Hepatocyte (in vitro differentiated cells): ENCODE measurements around the gene GAS2. TPM values are rescaled to one million over a fixed set of nuclear protein-coding genes. Genes with fewer than 3 reads are reported as not detected.

Experiments
- DNase-seq: peaks from one replicate; pipeline ENCODE4 v3.0.0-alpha.2; 2016; ENCODE audit warnings: low spot score
- H2AFZ ChIP-seq: fragments of 200-600 bp; sonication (generic); 2 replicates; pipeline ENCODE4 v1.6.0; 2016; ENCODE audit warnings: antibody characterized with exemption, mild to moderate bottlenecking
- H3K27ac ChIP-seq: fragments of 200-600 bp; sonication (generic); 2 replicates; pipeline ENCODE4 v1.5.1; 2016; ENCODE audit warnings: mild to moderate bottlenecking
- H3K27me3 ChIP-seq: fragments of 200-600 bp; sonication (generic); 2 replicates; pipeline ENCODE4 v1.6.1; 2016
- H3K36me3 ChIP-seq: fragments of 200-600 bp; sonication (generic); replicated peaks from 2 replicates; pipeline ENCODE4 v1.5.1; 2016; ENCODE audit warnings: low read depth; ENCODE audit not compliant: insufficient read depth
- H3K4me1 ChIP-seq: fragments of 200-600 bp; sonication (generic); 2 replicates; pipeline ENCODE4 v1.5.1; 2016; ENCODE audit warnings: mild to moderate bottlenecking, moderate library complexity; ENCODE audit not compliant: insufficient read depth
- H3K4me2 ChIP-seq: fragments of 200-600 bp; sonication (generic); 2 replicates; pipeline ENCODE4 v1.6.0; 2016
- H3K4me3 ChIP-seq: fragments of 200-600 bp; sonication (generic); 2 replicates; pipeline ENCODE4 v1.5.1; 2016; ENCODE audit warnings: mild to moderate bottlenecking
- H3K79me2 ChIP-seq: fragments of 200-600 bp; sonication (generic); 2 replicates; pipeline ENCODE4 v1.6.0; 2017; ENCODE audit warnings: mild to moderate bottlenecking
- H3K9me2 ChIP-seq: fragments of 200-600 bp; sonication (generic); replicated peaks from 2 replicates; pipeline ENCODE4 v1.6.0; 2017; ENCODE audit warnings: mild to moderate bottlenecking; ENCODE audit not compliant: insufficient read depth
- H3K9me3 ChIP-seq: fragments of 200-600 bp; sonication (generic); 2 replicates; pipeline ENCODE4 v1.5.1; 2016; ENCODE audit warnings: low read depth, mild to moderate bottlenecking
- H4K20me1 ChIP-seq: fragments of 200-600 bp; sonication (generic); 2 replicates; pipeline ENCODE4 v1.6.0; 2016; ENCODE audit warnings: mild to moderate bottlenecking; ENCODE audit not compliant: insufficient read depth, poor library complexity, severe bottlenecking
- EZH2 ChIP-seq: fragments of 200-600 bp; sonication (generic); IDR thresholded peaks from 2 replicates; pipeline ENCODE4 v1.6.1; 2016; ENCODE audit warnings: antibody characterized with exemption, mild to moderate bottlenecking, borderline replicate concordance
- EZH2phosphoT487 ChIP-seq: fragments of 200-600 bp; sonication (generic); IDR thresholded peaks from one replicate; pipeline ENCODE4 v1.6.1; 2018; ENCODE audit warnings: antibody characterized with exemption, mild to moderate bottlenecking, low read depth, moderate library complexity; ENCODE audit not compliant: unreplicated experiment, severe bottlenecking
- WGBS: methylation state at CpG from one replicate; pipeline ENCODE4 v1.1.6; 2016; ENCODE audit warnings: low lambda C conversion rate; ENCODE audit errors: missing lambda C conversion rate; 5-methylcytosine and 5-hydroxymethylcytosine counted together
- polyA plus RNA-seq: library from polyadenylated mRNA; unstranded; fragments of >200 nt; fragmentation: Nextera tagmentation; extraction: Ambion mirVana; gene quantifications from 2 replicates; pipeline ENCODE4 v1.2.1, GENCODE V29; 2016
- total RNA-seq: library from RNA; depleted of rRNA; stranded (reverse); fragments of >200 nt; gene quantifications from 2 replicates; pipeline ENCODE4 v1.2.3, GENCODE V29; 2014
- TF ChIP-seq, protein P1 (sequence below): fragments of 200-600 bp; sonication (generic); IDR thresholded peaks from 2 replicates; pipeline ENCODE4 v1.5.1; 2016; ENCODE audit warnings: antibody characterized with exemption, mild to moderate bottlenecking; ENCODE audit not compliant: poor library complexity

The GAS2 gene
- total and polyA plus RNA-seq, 2 experiments from 2014 or later = 13.3 to 37.0 TPM

DNA sequence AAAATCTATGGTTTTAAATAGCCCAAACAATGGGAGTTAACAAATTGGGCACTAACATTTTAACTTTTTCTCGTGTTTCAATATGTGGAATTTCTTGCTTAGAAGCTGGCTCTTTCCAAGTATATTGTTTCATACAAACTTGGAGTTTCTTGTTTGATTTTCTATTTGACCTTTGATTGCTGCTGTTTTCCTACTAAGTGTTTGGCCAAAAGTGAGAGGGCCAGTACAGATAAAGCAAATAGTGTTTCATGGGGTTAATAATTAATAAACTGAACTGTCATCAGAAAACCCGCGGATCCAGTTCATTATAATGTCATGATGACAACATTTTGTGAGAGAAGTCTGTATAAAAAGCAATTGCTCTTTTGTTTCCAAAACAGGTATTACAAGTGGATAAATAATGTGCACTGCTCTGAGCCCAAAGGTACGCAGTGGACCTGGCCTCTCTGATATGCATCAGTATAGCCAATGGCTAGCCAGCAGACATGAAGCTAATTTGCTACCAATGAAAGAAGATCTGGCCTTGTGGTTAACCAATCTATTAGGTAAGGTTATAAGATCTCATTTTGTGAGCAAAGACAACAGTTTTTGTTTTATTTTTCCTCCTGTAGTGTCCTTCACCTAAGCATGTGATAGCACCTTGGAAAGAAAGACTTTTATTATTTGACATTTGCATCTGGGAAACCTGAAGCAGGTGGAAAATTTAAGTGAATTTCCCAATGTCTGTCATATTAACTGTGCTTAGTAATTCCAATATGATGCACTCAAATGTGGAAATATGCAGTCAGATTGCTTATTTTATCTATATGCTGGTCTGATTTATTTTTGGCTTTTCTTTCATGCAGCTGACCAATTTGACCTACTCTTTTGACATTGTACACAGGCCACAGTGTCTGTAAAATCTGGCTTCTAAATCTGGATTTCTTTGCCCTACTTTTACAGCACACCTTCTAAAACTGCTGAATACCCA is 8.3 kb downstream of the GAS2 start:
- no peaks in the 10 kb centered on the region for H3K79me2 ChIP-seq
- DNase-seq = peak; percentile 46
- peaks cover 6% of the 10 kb centered on the region for H3K4me1 ChIP-seq
- peaks cover 2% of the 10 kb centered on the region for H3K27me3 ChIP-seq
- no peaks in the 10 kb centered on the region for H4K20me1 ChIP-seq
- WGBS = 51% methylated on average over 4 of the region's 4 CpGs
- H3K27ac ChIP-seq = peak overlapping the region; percentile 77
- H3K9me2 ChIP-seq = no peaks in the 10 kb centered on the region
- H3K36me3 ChIP-seq = no peaks in the 10 kb centered on the region
- no peaks in the 10 kb centered on the region for H3K9me3 ChIP-seq
- peak overlapping the region; percentile 25 for H2AFZ ChIP-seq
- H3K4me2 ChIP-seq = peak overlapping the region; percentile 64
- H3K4me3 ChIP-seq = no peak overlapping the region
- TF ChIP-seq, protein P1, sequence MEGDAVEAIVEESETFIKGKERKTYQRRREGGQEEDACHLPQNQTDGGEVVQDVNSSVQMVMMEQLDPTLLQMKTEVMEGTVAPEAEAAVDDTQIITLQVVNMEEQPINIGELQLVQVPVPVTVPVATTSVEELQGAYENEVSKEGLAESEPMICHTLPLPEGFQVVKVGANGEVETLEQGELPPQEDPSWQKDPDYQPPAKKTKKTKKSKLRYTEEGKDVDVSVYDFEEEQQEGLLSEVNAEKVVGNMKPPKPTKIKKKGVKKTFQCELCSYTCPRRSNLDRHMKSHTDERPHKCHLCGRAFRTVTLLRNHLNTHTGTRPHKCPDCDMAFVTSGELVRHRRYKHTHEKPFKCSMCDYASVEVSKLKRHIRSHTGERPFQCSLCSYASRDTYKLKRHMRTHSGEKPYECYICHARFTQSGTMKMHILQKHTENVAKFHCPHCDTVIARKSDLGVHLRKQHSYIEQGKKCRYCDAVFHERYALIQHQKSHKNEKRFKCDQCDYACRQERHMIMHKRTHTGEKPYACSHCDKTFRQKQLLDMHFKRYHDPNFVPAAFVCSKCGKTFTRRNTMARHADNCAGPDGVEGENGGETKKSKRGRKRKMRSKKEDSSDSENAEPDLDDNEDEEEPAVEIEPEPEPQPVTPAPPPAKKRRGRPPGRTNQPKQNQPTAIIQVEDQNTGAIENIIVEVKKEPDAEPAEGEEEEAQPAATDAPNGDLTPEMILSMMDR = no peak
- TF ChIP-seq EZH2phosphoT487 = no peak
- TF ChIP-seq EZH2 = no peak

- Histone ChIP-seq H3K36me3 (no peaks in the 10 kb centered on the region), H2AFZ (no peak overlapping the region), H3K4me3 (no peak overlapping the region), H3K27me3 (no peaks in the 10 kb centered on the region), H4K20me1 (no peaks in the 10 kb centered on the region), H3K4me1 (peaks cover 13% of the 10 kb centered on the region), H3K4me2 (no peak overlapping the region), H3K9me2 (no peaks in the 10 kb centered on the region), H3K79me2 (no peaks in the 10 kb centered on the region), H3K9me3 (no peaks in the 10 kb centered on the region), H3K27ac (peak overlapping the region; percentile 11)
- WGBS = 74% methylated on average over 4 of the region's 4 CpGs
- no peak for DNase-seq
- TF ChIP-seq, protein P1 = no peak
- TF ChIP-seq EZH2phosphoT487 = no peak
- TF ChIP-seq EZH2 = no peak
Measured at GRCh38 chr11:22677153-22677903, 10.9 kb downstream of the GAS2 start.

DNA sequence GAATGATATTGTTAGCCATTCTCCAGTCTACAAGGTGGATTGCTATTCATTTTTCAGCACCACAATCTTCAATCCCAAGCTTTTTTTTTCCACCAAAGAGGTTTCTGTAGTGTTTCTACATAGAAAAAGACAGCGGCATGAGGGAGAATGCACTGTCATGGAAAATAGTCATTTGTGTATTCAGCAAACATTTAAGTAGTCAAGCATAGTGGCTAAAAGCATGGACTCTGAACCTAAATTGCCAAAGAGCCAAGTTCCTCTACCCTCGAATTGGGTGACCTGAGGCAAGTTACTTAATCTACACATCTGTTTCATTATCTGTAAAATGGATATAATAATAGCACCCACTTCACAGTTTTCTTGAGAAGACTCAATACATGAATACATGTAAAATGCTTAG is 14.2 kb downstream of the GAS2 start:
- H4K20me1 ChIP-seq = no peaks in the 10 kb centered on the region
- H3K4me1 ChIP-seq = peaks cover 7% of the 10 kb centered on the region
- no peak for TF ChIP-seq EZH2phosphoT487
- TF ChIP-seq EZH2 = no peak
- TF ChIP-seq, protein P1 = no peak
- no peaks in the 10 kb centered on the region for H3K27me3 ChIP-seq
- H3K4me3 ChIP-seq = no peak overlapping the region
- no peak overlapping the region for H2AFZ ChIP-seq
- no peaks in the 10 kb centered on the region for H3K9me2 ChIP-seq
- DNase-seq = peak; percentile 23
- no peaks in the 10 kb centered on the region for H3K36me3 ChIP-seq
- H3K79me2 ChIP-seq = no peaks in the 10 kb centered on the region
- H3K27ac ChIP-seq = peak overlapping the region; percentile 54
- peak overlapping the region; percentile 21 for H3K4me2 ChIP-seq
- no peaks in the 10 kb centered on the region for H3K9me3 ChIP-seq
- WGBS = 42% methylated on average over 2 of the region's 2 CpGs
